ENCODE results near the gene ORMDL2.

Gene ORMDL2, protein sequence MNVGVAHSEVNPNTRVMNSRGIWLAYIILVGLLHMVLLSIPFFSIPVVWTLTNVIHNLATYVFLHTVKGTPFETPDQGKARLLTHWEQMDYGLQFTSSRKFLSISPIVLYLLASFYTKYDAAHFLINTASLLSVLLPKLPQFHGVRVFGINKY

GRCh38 chr12:55817345-55818139, at the start of gene ORMDL2, which contains the start of gene SARNP:
Gene ORMDL2, plus strand, starts transcription at chr12:55818041. Its CDS starts 959 bp downstream, at chr12:55819000.
Gene SARNP, minus strand, starts transcription at chr12:55817724. Its CDS starts 23 bp downstream, at chr12:55817701.
- peak; percentile 99 to 100 for DNase-seq

DNA sequence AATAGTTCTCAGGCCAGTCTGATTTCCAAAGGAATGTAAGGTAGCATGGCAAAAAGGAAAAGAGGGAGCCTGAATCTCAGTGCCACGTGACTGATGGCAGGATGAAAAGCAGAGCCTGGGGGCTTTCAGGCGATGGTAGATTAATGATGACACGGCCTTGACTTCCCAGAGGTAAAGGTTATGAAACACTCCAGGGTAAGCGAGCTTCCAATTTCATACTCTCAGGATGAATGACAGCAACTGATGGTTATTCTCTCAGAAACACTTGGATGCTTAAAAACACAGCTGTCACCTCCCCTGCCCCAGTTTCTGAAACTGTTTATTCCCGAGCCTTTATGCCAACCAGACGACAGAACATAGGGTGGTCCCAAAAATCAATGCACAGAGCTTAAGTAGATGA, 46.1 kb upstream of the ORMDL2 start:
- no peak for DNase-seq

DNA sequence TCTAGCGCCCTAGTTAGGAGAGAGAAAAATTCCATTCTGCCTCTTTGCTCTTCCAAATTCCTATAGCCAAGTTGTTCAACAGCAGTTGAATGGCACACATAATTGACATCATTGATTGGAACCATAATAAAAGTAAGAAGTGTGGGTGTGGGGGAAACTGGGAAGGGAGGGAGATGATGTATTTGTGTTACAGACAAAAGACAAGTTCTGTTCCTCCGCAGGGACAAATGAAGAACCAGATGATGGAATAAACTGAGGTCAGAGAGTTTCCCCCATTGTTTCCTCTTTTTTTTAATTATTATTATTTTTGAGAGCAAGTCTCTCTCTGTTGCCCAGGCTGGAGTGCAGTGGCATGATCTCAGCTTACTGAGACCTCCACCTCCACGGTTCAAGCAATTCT, 40.0 kb upstream of the ORMDL2 start:
- DNase-seq: no peak

GRCh38 chr12:55780685-55781084, 37.2 kb upstream of the ORMDL2 start:
- no peak for DNase-seq

- DNase-seq: no peak
These were observed 29.3 kb upstream of the ORMDL2 start for GRCh38 chr12:55788546-55788945.

DNA sequence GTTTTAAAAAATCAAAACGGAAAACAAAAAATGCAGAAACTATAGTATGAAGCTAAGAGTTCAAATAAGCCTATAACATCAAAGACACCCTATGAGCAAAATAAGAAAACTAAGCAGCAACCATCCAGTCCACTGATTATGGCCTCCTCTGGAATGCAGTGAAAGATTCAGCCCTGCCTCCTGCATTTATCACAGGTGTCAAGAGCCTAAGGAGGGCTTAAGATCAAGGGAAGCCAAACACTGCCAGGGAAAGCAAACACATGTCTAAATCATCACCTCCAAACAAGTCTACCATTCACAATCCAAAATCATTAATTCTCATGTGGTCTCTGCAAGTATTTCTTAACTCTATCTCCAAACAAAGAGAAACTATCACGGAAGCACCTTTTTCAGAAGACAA, 28.7 kb upstream of the ORMDL2 start:
- DNase-seq: no peak

DNA sequence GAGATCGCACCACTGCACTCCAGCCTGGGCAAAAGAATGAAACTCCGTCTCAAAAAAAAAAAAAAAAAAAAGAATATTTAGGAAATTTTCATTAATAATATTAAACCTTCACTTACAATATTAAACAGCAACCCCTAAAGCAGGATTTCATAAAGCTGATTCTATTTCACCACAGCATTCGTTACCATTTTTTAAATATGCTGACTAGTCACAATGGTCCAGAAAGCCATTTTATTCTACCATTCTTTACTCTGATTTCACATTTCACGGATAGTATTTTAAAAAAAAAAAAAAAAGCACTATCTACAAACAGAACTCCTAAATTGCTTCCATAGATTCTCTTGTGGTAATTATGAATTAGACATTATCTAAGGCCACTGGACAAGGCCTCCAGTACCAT, 27.9 kb upstream of the ORMDL2 start:
- no peak for DNase-seq

- DNase-seq: no peak
These were observed 21.9 kb upstream of the ORMDL2 start for GRCh38 chr12:55795950-55796349.

DNA sequence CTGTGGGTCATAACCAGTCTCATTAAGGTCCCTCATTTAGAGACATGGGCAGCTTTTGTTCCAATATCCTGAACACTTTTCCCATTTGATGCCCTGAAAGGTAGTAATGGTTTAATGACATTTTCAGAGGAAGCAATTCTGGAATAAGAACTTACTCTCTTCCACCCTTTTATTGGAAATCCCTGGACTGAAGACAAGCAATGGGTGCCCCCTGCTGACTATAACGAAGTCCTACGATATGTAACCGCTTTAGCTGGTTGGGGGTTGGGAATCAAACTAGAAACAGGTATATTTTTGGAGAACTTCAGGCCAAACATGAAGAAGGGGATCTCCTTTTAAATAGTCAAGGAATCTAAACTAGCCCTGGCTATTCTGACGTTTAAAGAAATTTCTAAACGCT, 20.8 kb upstream of the ORMDL2 start:
- peak in 1 of 2 experiments; percentile 27 for DNase-seq

DNA sequence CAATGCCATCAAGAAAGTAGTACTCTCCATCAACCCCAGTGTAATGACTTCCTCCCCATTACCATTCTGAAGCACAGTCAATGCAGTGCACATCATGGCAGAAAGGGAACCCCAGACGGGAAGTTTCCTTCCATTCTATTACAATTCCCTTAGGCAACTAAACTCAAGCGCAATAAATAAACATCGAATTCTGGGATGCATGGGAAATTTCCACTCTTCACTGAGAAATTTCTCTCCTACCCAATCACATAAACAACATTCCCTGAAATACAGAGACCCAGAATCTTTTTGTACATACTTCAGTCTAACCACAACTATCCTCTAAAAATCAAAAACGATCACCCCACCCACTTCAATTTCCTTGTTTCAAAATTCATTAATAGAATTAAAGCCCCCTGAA, 20.3 kb upstream of the ORMDL2 start:
- no peak for DNase-seq

DNA sequence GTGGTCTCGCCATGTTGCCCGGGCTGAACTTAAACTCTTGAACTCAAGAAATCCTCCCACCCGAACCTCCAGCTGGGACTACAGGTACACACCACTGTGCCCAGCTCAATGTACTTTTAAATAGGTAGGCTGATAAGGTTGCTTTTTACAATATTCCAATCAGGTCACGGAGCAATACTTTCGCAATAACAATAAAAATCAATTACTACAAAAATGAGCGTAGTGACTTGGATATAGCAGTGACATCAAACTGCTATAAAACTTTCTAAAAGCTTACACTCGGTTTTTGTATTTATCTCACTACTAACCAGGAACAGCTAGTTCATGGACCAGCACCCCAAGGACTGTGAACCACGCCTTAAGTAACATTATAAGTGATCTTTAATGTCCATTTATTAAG, 10.9 kb upstream of the ORMDL2 start:
- no peak for DNase-seq

- no peak for DNase-seq
These were observed 8.6 kb upstream of the ORMDL2 start for GRCh38 chr12:55809274-55809673.

DNA sequence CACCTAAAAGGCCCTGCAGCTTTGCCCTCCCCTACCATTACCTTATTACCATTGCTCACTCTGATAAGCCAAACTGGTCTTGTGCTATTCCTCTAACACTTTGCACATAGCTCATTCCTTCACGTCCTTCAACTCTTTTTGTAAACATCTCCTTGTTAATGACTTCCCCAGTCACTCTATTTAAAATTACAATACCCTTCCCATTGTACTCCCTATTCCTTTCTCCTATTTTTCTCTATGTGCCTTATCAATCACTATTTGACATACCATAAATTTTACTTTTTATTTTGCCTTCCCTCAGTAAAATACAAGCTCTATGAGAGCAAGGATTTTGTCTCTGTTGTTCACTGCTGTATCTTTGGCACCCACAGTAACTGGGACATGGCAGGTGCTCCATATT, 5.8 kb upstream of the ORMDL2 start:
- no peak for DNase-seq

DNA sequence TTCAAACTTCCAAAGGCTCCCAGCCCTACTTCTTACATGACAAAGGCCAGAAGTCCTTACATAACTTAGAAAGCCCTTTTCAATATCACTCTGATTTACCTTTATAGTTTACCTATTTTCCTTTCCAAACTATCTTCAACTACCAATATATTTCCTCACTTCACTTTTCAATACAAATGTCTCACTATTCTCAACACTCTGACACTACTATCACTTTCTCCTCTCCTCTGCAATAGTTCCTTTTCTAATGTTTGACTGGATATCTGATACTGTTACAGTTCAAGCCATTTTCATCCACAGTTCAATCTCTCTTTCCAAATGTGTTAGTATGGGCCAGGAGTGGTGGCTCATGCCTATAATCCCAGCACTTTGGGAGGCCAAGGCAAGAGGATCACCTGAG, 3.6 kb upstream of the ORMDL2 start:
- no peak for DNase-seq

DNA sequence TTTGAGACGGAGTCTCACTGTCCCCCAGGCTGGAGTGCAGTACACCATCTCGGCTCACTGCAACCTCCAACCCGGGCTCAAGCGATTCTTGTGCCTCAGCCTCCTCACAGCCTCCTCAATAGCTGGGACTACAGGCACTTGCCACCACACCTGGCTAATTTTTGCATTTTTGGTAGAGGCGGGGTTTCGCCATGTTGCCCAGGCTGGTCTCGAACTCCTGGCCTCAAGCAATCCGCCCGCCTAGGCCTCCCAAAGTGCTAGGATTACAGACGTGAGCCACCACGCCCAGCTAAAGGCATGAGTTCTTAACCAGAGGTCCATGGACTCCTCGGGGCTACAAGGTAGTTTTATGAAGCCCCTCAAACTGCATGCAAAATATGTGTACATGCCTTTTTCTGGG, 2.4 kb upstream of the ORMDL2 start:
- DNase-seq: no peak

DNA sequence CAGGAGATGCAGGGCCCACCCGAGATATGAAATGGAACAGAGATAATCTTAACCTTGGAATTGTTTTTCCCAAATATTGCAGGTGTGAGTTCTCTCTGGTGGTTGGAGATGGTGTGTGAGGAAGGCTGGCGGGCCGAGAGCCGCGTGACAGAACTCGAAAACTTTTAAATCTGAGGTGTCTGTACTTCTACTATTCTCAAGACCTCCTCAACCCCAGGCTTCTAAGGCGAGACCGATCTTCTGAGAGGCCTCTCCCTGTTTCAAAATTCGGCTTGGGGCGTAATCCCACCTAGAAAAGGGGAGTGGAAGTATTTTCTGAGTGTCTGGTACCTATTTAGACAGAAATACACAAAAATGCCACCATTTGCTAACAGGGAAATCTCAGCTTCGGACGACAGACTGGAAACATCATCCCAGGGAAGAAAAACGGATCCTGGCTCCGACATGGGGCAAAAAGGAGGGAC, 928 bp upstream of the ORMDL2 start:
- peak in 1 of 2 experiments; percentile 52 for DNase-seq

GRCh38 chr12:55818140-55818728, 393 bp downstream of the ORMDL2 start:
- no peak for DNase-seq

GRCh38 chr12:55818886-55819285, 1.0 kb downstream of the ORMDL2 start:
- no peak for DNase-seq

GRCh38 chr12:55820679-55821078, 2.8 kb downstream of the ORMDL2 start:
- peak in 1 of 2 experiments; percentile 35 for DNase-seq

DNA sequence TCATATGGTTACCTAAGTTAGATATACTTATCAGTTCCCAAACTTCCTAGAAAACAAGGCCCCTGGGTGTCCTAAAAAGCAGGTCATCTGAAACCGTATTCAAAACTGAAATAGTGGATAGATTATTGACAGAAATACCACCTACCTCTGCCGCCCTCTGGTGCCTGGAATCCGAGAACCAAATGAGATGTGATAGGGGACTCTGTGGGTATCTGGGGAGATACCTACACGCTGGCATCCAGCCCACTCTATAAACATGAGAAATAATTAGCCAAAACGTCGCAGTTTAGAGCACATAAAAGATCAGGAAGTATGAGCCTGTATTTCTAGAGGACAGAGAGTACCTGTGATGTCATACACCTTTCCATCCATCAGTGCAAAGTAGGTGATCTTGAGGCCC, 4.4 kb downstream of the ORMDL2 start:
- DNase-seq: peak in 1 of 2 experiments; percentile 15

- no peak for DNase-seq
These were observed 5.6 kb downstream of the ORMDL2 start for GRCh38 chr12:55823419-55823818.

GRCh38 chr12:55824726-55825125, 6.9 kb downstream of the ORMDL2 start:
- no peak for DNase-seq

GRCh38 chr12:55827806-55828205, 10.0 kb downstream of the ORMDL2 start:
- no peak for DNase-seq

GRCh38 chr12:55828357-55828756, 10.5 kb downstream of the ORMDL2 start:
- DNase-seq: no peak

Data from SW 1271 (cell line).